HepG2 (cell line): ENCODE results near the gene PMVK. TPM values are rescaled to one million over a fixed set of nuclear protein-coding genes. Genes with fewer than 3 reads are reported as not detected.

ENCODE experiments used
- GFI1 ChIP-seq: sonication (generic); formaldehyde crosslinking; IDR thresholded peaks from 2 replicates; pipeline ENCODE4 v1.5.0; 2020; ENCODE audit warnings: missing genetic modification reagents, mild to moderate bottlenecking, borderline replicate concordance
- HNRNPL ChIP-seq: fragments of 200-400 bp; formaldehyde crosslinking; IDR thresholded peaks from 2 replicates; pipeline ENCODE4 v1.6.1; 2017; ENCODE audit warnings: mild to moderate bottlenecking, low read depth, low read length
- SNAPC2 ChIP-seq: sonication (generic); formaldehyde crosslinking; IDR thresholded peaks from 2 replicates; pipeline ENCODE4 v1.8.1; 2022; ENCODE audit warnings: mild to moderate bottlenecking, missing genetic modification reagents
- TEAD2 ChIP-seq: sonication (generic); formaldehyde crosslinking; IDR thresholded peaks from 2 replicates; pipeline ENCODE4 v1.9.0; 2021; ENCODE audit warnings: missing genetic modification reagents
- YEATS2 ChIP-seq: sonication (generic); formaldehyde crosslinking; IDR thresholded peaks from 2 replicates; pipeline ENCODE4 v1.4.0; 2020; ENCODE audit warnings: missing genetic modification reagents, borderline replicate concordance
- ZNF430 ChIP-seq: sonication (generic); formaldehyde crosslinking; IDR thresholded peaks from 2 replicates; pipeline ENCODE4 v1.9.0; 2021; ENCODE audit warnings: mild to moderate bottlenecking, missing genetic modification reagents
- ZNF543 ChIP-seq: sonication (generic); formaldehyde crosslinking; IDR thresholded peaks from 2 replicates; pipeline ENCODE4 v1.4.0; 2020; ENCODE audit warnings: mild to moderate bottlenecking, missing genetic modification reagents
- ZSCAN22 ChIP-seq: sonication (generic); formaldehyde crosslinking; IDR thresholded peaks from 2 replicates; pipeline ENCODE4 v1.4.0; 2020; ENCODE audit warnings: mild to moderate bottlenecking, missing genetic modification reagents
- polyA plus RNA-seq, 8 experiments: library from polyadenylated mRNA; depleted of rRNA in 3 of 8; stranded (reverse) in 7 of 8; unstranded in 1 of 8; fragments of >200 nt; fragmentation: Illumina TruSeq in 4 of 8; extraction: Trizol in 4 of 8; gene quantifications; 2 replicates each; pipeline versions ENCODE4 v1.2.1 to v1.2.3, GENCODE V29; 2011 to 2016; ENCODE audit warnings: low read depth in 4 of 8, missing spikeins in 1 of 8, mixed read lengths in 1 of 8; ENCODE audit not compliant: insufficient read depth in 1 of 8
- total RNA-seq, 5 experiments: library from RNA; depleted of rRNA; stranded (reverse); fragments of >200 nt; fragmentation: Illumina TruSeq; extraction: Trizol; gene quantifications; 2 replicates each; pipeline ENCODE4 v1.2.3, GENCODE V29; 2016; ENCODE audit warnings: low read depth in 1 of 5
- TF ChIP-seq, protein P1 (sequence below), 2 experiments: sonication (generic) in 1 of 2; formaldehyde crosslinking in 1 of 2; IDR thresholded peaks; 2 replicates each; pipeline versions ENCODE4 v1.6.1 to v1.9.0; 2014 to 2022; ENCODE audit warnings: antibody characterized with exemption in 1 of 2, borderline replicate concordance in 1 of 2, inconsistent platforms in 1 of 2, low read depth in 1 of 2, missing genetic modification reagents in 1 of 2
- TF ChIP-seq, protein P2 (sequence below): sonication (generic); formaldehyde crosslinking; IDR thresholded peaks from 2 replicates; pipeline ENCODE4 v1.8.1; 2023; ENCODE audit warnings: mild to moderate bottlenecking, missing genetic modification reagents
- TF ChIP-seq, protein P3 (sequence below): sonication (generic); formaldehyde crosslinking; IDR thresholded peaks from 2 replicates; pipeline ENCODE4 v1.5.0; 2020; ENCODE audit warnings: mild to moderate bottlenecking, missing genetic modification reagents, borderline replicate concordance
- TF ChIP-seq, protein P4 (sequence below): sonication (generic); formaldehyde crosslinking; IDR thresholded peaks from 2 replicates; pipeline ENCODE4 v1.5.1; 2020; ENCODE audit warnings: missing genetic modification reagents, mild to moderate bottlenecking, borderline replicate concordance

The PMVK gene
- total and polyA plus RNA-seq, 2 of the 13 experiments (the other 11 are each of a cell fraction or from before 2014, with no cell fraction given), result 3.9 to 12.6 TPM

DNA sequence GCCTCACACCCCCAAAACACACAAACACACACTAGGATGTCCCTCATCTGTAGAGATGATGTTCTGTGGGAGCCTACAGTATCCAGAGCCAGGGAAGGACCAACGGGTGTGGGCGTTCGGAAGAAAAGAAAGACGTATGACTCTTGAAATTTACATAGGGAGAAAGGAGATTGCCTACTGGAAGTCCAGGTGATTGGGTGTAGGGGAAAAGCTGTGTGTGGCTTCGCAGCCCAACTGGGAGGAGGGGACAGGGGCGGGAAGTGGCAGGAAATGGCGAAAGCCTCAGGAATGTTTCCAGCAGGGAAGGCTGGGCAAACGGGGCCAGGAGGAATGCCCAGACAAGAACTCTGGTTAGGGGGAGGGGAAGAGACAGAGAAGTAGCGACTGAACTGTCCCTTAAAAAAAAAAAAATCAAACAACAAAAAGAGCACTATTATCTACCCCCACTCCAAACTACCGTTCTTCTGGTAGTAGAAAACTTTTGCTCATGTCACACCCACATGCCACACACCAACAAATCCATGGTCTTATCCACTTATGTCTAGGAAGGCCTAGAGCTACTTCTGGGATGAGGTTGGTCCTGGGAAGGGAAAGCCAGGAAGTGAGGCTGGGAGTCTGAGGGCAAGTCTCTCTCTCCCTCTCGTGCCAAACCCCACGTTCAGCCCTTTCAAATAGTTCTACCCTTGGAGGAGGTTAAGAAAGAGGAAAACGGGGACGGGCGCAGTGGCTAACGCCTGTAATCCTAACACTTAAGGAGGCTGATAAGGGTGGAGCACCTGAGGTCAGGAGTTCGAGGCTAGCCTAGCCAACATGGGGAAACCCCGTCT, 36.2 kb upstream of the PMVK start (continued):
- TF ChIP-seq, protein P1, sequence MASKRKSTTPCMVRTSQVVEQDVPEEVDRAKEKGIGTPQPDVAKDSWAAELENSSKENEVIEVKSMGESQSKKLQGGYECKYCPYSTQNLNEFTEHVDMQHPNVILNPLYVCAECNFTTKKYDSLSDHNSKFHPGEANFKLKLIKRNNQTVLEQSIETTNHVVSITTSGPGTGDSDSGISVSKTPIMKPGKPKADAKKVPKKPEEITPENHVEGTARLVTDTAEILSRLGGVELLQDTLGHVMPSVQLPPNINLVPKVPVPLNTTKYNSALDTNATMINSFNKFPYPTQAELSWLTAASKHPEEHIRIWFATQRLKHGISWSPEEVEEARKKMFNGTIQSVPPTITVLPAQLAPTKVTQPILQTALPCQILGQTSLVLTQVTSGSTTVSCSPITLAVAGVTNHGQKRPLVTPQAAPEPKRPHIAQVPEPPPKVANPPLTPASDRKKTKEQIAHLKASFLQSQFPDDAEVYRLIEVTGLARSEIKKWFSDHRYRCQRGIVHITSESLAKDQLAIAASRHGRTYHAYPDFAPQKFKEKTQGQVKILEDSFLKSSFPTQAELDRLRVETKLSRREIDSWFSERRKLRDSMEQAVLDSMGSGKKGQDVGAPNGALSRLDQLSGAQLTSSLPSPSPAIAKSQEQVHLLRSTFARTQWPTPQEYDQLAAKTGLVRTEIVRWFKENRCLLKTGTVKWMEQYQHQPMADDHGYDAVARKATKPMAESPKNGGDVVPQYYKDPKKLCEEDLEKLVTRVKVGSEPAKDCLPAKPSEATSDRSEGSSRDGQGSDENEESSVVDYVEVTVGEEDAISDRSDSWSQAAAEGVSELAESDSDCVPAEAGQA (IDR thresholded peaks at IDR 0.05; ENCODE audit: low read depth), result peak; percentile 22; the same call in 1 of the 2 replicates
- TF ChIP-seq, protein P1 (CRISPR knock-in tag; IDR thresholded peaks at IDR 0.05; ENCODE audit: borderline replicate concordance), result no peak
- TF ChIP-seq, protein P2, sequence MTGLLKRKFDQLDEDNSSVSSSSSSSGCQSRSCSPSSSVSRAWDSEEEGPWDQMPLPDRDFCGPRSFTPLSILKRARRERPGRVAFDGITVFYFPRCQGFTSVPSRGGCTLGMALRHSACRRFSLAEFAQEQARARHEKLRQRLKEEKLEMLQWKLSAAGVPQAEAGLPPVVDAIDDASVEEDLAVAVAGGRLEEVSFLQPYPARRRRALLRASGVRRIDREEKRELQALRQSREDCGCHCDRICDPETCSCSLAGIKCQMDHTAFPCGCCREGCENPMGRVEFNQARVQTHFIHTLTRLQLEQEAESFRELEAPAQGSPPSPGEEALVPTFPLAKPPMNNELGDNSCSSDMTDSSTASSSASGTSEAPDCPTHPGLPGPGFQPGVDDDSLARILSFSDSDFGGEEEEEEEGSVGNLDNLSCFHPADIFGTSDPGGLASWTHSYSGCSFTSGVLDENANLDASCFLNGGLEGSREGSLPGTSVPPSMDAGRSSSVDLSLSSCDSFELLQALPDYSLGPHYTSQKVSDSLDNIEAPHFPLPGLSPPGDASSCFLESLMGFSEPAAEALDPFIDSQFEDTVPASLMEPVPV (CRISPR knock-in tag), result peak; percentile 34; the same call in 1 of the 2 replicates
- TF ChIP-seq YEATS2 (CRISPR knock-in tag) (peak; percentile 51; the same call in 1 of the 2 replicates), ZNF543 (CRISPR knock-in tag) (no peak), SNAPC2 (CRISPR knock-in tag) (0 out of 2 replicates have a peak, but pooled peaks have one; percentile 29), ZNF430 (CRISPR knock-in tag) (peak; percentile 23; the same call in 1 of the 2 replicates), TEAD2 (no peak), GFI1 (0 out of 2 replicates have a peak, but pooled peaks have one; percentile 2), HNRNPL (no peak), ZSCAN22 (CRISPR knock-in tag) (no peak)
- TF ChIP-seq, protein P3, sequence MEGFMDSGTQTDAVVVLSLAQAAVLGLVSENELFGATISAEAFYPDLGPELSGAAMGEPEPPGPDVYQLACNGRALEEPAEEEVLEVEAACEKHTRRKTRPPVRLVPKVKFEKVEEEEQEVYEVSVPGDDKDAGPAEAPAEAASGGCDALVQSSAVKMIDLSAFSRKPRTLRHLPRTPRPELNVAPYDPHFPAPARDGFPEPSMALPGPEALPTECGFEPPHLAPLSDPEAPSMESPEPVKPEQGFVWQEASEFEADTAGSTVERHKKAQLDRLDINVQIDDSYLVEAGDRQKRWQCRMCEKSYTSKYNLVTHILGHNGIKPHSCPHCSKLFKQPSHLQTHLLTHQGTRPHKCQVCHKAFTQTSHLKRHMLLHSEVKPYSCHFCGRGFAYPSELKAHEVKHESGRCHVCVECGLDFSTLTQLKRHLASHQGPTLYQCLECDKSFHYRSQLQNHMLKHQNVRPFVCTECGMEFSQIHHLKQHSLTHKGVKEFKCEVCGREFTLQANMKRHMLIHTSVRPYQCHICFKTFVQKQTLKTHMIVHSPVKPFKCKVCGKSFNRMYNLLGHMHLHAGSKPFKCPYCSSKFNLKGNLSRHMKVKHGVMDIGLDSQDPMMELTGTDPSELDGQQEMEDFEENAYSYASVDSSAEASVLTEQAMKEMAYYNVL (CRISPR knock-in tag), result no peak
- TF ChIP-seq, protein P4, sequence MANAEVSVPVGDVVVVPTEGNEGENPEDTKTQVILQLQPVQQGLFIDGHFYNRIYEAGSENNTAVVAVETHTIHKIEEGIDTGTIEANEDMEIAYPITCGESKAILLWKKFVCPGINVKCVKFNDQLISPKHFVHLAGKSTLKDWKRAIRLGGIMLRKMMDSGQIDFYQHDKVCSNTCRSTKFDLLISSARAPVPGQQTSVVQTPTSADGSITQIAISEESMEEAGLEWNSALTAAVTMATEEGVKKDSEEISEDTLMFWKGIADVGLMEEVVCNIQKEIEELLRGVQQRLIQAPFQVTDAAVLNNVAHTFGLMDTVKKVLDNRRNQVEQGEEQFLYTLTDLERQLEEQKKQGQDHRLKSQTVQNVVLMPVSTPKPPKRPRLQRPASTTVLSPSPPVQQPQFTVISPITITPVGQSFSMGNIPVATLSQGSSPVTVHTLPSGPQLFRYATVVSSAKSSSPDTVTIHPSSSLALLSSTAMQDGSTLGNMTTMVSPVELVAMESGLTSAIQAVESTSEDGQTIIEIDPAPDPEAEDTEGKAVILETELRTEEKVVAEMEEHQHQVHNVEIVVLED (CRISPR knock-in tag), result peak; percentile 43; the same call in 1 of the 2 replicates
